GM12872 (cell line): Measurements from ENCODE around the gene MSI2.

Experiments
- TF ChIP-seq, protein P1 (sequence below): IDR thresholded peaks from 3 replicates; pipeline ENCODE4 v1.5.1; 2011; ENCODE audit warnings: low read depth, mild to moderate bottlenecking, low read length, moderate library complexity; ENCODE audit not compliant: insufficient read depth

The MSI2 gene

DNA sequence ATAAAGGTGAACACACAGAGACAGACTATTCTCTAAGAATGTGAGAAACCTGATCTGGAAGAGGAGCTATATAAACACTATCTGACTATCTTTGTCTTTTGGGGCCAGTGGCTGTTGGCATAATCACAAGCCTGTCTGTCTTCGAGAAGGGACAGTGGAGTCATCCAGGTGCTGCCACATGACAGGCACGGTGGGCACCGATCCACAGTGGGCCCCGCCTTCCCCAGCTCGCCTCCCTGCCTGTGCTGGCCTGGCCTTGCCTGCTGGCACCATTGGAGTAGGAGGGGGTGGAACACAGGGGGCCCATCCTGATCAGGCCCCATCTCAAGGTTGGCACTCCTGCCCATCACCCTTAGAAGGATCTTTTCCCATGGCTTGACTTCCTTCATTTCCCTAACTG is 376.0 kb downstream of the MSI2 start:
- TF ChIP-seq, protein P1, sequence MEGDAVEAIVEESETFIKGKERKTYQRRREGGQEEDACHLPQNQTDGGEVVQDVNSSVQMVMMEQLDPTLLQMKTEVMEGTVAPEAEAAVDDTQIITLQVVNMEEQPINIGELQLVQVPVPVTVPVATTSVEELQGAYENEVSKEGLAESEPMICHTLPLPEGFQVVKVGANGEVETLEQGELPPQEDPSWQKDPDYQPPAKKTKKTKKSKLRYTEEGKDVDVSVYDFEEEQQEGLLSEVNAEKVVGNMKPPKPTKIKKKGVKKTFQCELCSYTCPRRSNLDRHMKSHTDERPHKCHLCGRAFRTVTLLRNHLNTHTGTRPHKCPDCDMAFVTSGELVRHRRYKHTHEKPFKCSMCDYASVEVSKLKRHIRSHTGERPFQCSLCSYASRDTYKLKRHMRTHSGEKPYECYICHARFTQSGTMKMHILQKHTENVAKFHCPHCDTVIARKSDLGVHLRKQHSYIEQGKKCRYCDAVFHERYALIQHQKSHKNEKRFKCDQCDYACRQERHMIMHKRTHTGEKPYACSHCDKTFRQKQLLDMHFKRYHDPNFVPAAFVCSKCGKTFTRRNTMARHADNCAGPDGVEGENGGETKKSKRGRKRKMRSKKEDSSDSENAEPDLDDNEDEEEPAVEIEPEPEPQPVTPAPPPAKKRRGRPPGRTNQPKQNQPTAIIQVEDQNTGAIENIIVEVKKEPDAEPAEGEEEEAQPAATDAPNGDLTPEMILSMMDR = no peak

DNA sequence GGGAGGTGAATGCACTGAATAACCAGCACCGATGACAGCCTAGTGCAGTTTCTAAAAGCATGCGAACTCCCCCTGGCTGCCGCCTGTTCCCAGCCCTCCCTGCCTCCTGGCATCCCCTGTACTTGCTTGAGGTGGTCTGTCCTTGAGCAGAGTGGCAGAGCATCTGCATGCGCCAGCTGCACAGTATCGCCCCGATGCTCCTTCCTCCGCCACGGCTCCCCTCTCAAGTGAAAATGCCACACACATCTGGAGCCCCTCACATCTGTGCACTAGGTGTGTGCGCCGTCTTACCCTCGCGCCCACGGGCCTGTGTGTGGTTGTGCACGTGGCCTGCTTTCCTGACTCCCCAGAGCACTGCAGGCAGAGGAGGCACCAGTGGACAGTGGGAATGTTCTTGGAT is 376.9 kb downstream of the MSI2 start:
- TF ChIP-seq, protein P1 = no peak

DNA sequence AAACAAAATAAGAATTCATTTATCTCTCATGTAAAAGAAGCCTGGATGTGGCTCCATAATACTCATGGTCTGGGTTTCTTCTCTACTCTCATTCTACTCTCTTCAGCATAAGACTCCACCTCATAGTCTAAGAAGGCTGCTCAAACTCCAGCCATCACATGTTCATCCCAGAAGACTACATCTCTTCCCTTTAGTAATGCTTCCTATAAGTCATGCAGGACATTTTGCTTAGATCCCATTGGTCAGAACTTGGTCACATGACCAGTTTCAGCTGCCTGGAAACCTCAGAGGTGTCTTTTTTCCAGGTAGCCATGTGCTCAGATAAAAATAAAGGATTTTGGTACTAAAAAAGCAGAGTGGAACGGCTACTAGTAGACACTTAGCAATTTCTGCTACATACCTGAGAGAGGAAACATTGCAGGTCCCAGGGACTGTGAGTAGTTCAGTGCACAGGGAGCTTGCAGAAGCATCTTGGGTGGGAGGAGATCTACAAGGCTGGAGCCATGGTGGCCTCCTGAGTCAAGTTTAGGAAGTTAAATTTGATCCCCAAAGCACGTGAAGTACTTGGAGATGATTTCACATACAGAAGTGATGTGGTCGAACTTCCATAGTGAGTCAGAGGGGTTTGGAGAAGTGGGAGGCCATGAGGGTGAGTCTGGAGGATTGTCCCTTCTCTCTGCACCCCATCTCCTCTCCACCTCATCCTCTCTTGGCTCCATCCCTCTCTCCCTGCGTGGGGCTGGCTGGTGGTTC is 378.6 kb downstream of the MSI2 start:
- TF ChIP-seq, protein P1 = no peak

- TF ChIP-seq, protein P1 = no peak
Observed at GRCh38 chr17:57636274-57636673, 380.0 kb downstream of the MSI2 start.

DNA sequence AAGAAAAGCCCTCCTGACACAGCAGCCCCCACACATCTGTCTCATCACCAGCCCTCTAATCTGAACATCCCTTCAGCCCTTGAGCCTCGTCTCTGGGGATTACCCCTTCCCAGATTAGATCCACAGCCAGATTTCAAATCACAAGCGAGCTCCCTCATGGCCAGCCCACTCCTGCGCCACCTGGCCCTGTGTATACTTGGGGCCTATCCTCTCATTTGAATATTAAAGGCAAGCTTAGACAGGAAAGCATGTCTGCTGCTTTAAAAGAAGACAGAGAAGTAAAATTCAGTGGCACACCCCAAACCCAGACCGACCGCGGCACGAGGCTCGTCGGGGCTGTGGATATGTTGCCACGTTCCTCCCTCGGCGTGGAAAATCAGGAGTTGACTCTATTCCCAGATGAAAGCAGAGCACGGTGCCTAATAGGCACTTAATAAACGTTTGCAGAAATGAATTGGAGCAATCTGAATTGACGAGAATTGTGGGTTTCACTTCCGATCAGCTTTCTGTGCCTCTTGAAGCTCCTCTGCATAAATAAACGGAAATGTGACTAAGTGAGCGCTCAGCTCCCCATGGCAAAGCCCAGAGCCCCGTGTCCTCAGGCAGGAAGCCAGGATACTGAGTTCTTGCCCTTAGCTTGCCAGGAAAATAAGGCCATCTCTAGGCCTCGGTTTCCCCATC is 380.8 kb downstream of the MSI2 start:
- TF ChIP-seq, protein P1 = no peak

DNA sequence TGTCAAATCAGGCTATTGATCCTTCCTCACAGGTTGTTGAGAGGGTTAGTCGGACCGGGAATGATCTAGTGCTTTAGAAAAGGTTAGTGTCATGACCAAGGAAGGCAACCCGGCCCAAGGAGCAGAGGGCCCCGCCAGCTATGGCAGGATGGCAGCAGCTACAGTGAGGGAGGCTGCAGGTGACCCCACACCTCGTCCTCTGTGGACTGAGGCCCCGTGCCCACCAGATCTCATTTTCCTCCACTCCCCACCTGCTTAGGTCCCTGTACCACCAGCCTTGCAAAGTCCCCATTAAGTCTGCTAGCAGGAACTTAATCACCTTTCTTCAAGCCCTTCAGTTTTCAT is 381.3 kb downstream of the MSI2 start:
- TF ChIP-seq, protein P1 = no peak

GRCh38 chr17:57638284-57638683 is 382.0 kb downstream of the MSI2 start:
- TF ChIP-seq, protein P1 = no peak
